SK-N-SH treated with all-trans-retinoic acid at 6 μM for 48 hours (cell line): ENCODE results near the gene FSIP1.
"Not testable (repeated sequence)": the region's sequence is repeated elsewhere in the genome, so short reads cannot be mapped to it uniquely, and the experiment has no call there.

Experiments
- ATAC-seq: fragments of 200-7000 bp; cut with Tn5 transposase; 3 replicates; pipeline ENCODE4 v1.9.1; 2020; ENCODE audit warnings: mild to moderate bottlenecking, moderate library complexity
- BACH2 ChIP-seq: fragments of 250-450 bp; sonication (Bioruptor Pico); IDR thresholded peaks from 2 replicates; pipeline ENCODE4 v1.9.0; 2021; ENCODE audit warnings: mild to moderate bottlenecking, borderline replicate concordance
- CREB5 ChIP-seq: fragments of 250-450 bp; sonication (Bioruptor Pico); IDR thresholded peaks from 2 replicates; pipeline ENCODE4 v1.5.1; 2020; ENCODE audit warnings: low read depth, mild to moderate bottlenecking, moderate library complexity
- CSRNP3 ChIP-seq: fragments of 250-450 bp; sonication (Bioruptor Pico); IDR thresholded peaks from 2 replicates; pipeline ENCODE4 v1.5.1; 2021; ENCODE audit warnings: mild to moderate bottlenecking, moderate library complexity
- ESRRG ChIP-seq: fragments of 250-450 bp; sonication (Bioruptor Pico); IDR thresholded peaks from 2 replicates; pipeline ENCODE4 v1.6.1; 2021; ENCODE audit warnings: mild to moderate bottlenecking
- GLIS3 ChIP-seq: fragments of 250-450 bp; sonication (Bioruptor Pico); IDR thresholded peaks from 2 replicates; pipeline ENCODE4 v1.5.0; 2020; ENCODE audit warnings: mild to moderate bottlenecking, moderate library complexity
- ISL1 ChIP-seq: fragments of 250-450 bp; sonication (Bioruptor Pico); IDR thresholded peaks from 2 replicates; pipeline ENCODE4 v2.1.2; 2022; ENCODE audit warnings: mild to moderate bottlenecking, moderate library complexity
- OSR1 ChIP-seq: fragments of 250-450 bp; sonication (Bioruptor Pico); IDR thresholded peaks from 2 replicates; pipeline ENCODE4 v1.8.0; 2022; ENCODE audit warnings: moderate library complexity, mild to moderate bottlenecking, inconsistent platforms
- PATZ1 ChIP-seq: fragments of 250-450 bp; sonication (Bioruptor Pico); IDR thresholded peaks from 2 replicates; pipeline ENCODE4 v1.8.0; 2020; ENCODE audit warnings: mild to moderate bottlenecking, moderate library complexity, borderline replicate concordance
- POU6F1 ChIP-seq: fragments of 250-450 bp; sonication (Bioruptor Pico); IDR thresholded peaks from 2 replicates; pipeline ENCODE4 v1.8.0; 2021; ENCODE audit warnings: low read depth, mild to moderate bottlenecking, moderate library complexity, borderline replicate concordance
- RARB ChIP-seq: fragments of 250-450 bp; sonication (Bioruptor Pico); IDR thresholded peaks from 2 replicates; pipeline ENCODE4 v1.8.0; 2021; ENCODE audit warnings: mild to moderate bottlenecking, moderate library complexity
- SNAI2 ChIP-seq: fragments of 250-450 bp; sonication (Bioruptor Pico); IDR thresholded peaks from 2 replicates; pipeline ENCODE4 v1.5.0; 2020; ENCODE audit warnings: mild to moderate bottlenecking, moderate library complexity
- TCF4 ChIP-seq: fragments of 250-450 bp; sonication (Bioruptor Pico); IDR thresholded peaks from 2 replicates; pipeline ENCODE4 v1.8.0; 2021; ENCODE audit warnings: mild to moderate bottlenecking, moderate library complexity, borderline replicate concordance
- TOX ChIP-seq: fragments of 250-450 bp; sonication (Bioruptor Pico); IDR thresholded peaks from 2 replicates; pipeline ENCODE4 v1.8.0; 2021; ENCODE audit warnings: mild to moderate bottlenecking, moderate library complexity, borderline replicate concordance
- TSHZ2 ChIP-seq: fragments of 250-450 bp; sonication (Bioruptor Pico); IDR thresholded peaks from 2 replicates; pipeline ENCODE4 v1.5.0; 2020; ENCODE audit warnings: mild to moderate bottlenecking, moderate library complexity
- ZFP3 ChIP-seq: fragments of 250-450 bp; sonication (Bioruptor Pico); IDR thresholded peaks from 2 replicates; pipeline ENCODE4 v1.5.0; 2020; ENCODE audit warnings: mild to moderate bottlenecking, moderate library complexity
- ZFP30 ChIP-seq: fragments of 450-650 bp; formaldehyde crosslinking; IDR thresholded peaks from 2 replicates; pipeline ENCODE4 v1.5.0; 2022; ENCODE audit warnings: mild to moderate bottlenecking, moderate library complexity
- ZNF565 ChIP-seq: fragments of 450-650 bp; formaldehyde crosslinking; conservative IDR thresholded peaks from 2 replicates; pipeline ENCODE4 v1.5.0; 2020; ENCODE audit warnings: low read depth, mild to moderate bottlenecking, moderate library complexity
- ZNF70 ChIP-seq: fragments of 450-650 bp; formaldehyde crosslinking; IDR thresholded peaks from 2 replicates; pipeline ENCODE4 v1.5.0; 2020; ENCODE audit warnings: mild to moderate bottlenecking, moderate library complexity
- ZNF8 ChIP-seq: fragments of 450-650 bp; formaldehyde crosslinking; IDR thresholded peaks from 2 replicates; pipeline ENCODE4 v1.5.0; 2020; ENCODE audit warnings: mild to moderate bottlenecking, moderate library complexity

FSIP1 gene

GRCh38 chr15:39814489-39814888 is 31.8 kb upstream of the FSIP1 start (continued):
- no peak for TF ChIP-seq CREB5 (CRISPR knock-in tag)
- TF ChIP-seq CSRNP3: no peak
- no peak for TF ChIP-seq PATZ1 (CRISPR knock-in tag)
- TF ChIP-seq ZNF70 (CRISPR knock-in tag): no peak

- ATAC-seq: not testable (repeated sequence)
Measured at GRCh38 chr15:39812651-39813050, 30.0 kb upstream of the FSIP1 start.

GRCh38 chr15:39808909-39809308 is 26.3 kb upstream of the FSIP1 start:
- TF ChIP-seq RARB (no peak), CREB5 (CRISPR knock-in tag) (no peak), GLIS3 (CRISPR knock-in tag) (no peak), ZNF565 (CRISPR knock-in tag) (no peak), CSRNP3 (no peak), TOX (no peak), OSR1 (CRISPR knock-in tag) (no peak), ZFP3 (CRISPR knock-in tag) (no peak), TCF4 (no peak), ZFP30 (CRISPR knock-in tag) (no peak), BACH2 (CRISPR knock-in tag) (no peak), PATZ1 (CRISPR knock-in tag) (no peak), ZNF8 (CRISPR knock-in tag) (no peak), ZNF70 (CRISPR knock-in tag) (no peak), POU6F1 (CRISPR knock-in tag) (no peak), ISL1 (no peak), SNAI2 (CRISPR knock-in tag) (no peak), ESRRG (CRISPR knock-in tag) (no peak), TSHZ2 (CRISPR knock-in tag) (no peak)
- ATAC-seq: no peak
